NCI-H2107 (cell line): ENCODE data around the gene DR1.
"Not testable (repeated sequence)": the region's sequence is repeated elsewhere in the genome, so short reads cannot be mapped to it uniquely, and the experiment has no call there.

Source experiments
- DNase-seq: peaks from one replicate; lab custom pipeline; 2025; lab: John Stamatoyannopoulos, UW

The DR1 gene

DNA sequence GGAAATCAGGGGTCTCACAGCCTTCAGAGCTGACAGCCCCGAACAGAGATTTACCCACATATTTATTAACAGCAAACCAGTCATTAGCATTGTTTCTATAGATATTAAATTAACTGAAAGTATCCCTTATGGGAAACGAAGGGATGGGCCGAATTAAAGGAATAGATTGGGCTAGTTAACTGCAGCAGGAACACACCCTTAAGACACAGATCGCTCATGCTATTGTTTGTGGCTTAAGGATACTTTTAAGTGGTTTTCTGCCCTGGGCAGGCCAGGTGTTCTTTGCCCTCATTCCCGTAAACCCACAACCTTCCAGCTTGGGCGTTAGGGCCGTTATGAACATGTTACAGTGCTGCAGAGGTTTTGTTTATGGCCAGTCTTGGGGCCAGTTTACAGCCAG lies 40.6 kb downstream of the DR1 start:
- not testable (repeated sequence) for DNase-seq

DNA sequence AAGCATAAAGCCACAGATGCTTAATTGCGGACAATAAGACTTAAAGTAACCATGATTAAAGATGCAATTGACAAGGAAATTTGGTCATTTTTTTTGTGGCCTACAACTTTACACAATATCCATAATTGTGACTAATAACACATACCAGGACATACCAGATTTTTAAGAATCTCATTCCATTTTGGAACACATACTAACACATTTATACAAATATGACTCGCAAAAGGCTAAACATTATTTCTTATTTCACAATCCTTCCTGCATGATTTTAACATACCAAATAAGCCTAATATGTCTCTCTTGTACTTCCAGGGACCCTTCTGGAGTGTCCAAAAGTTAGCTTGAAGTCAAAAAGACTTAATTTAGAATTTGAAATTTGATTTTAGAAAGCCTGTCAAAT lies 48.8 kb downstream of the DR1 start:
- no peak for DNase-seq

DNA sequence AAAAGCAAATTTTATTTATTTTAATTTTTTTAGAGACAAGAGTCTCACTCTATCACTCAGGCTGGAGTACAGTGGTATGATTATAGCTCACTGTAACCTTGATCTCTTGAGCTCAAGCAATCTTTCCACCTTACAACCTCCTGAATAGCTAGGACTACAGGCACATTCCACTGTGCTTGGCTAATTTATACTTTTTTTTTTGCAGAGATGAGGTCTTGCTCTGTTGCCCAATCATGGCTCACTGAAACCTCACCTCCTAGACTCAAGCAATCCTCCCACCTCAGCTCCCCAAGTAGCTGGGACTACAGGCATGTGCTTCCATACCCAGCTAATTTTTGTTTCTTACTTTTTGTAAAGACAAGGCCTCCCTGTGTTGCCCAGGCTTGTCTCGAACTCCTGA lies 49.5 kb downstream of the DR1 start:
- no peak for DNase-seq

DNA sequence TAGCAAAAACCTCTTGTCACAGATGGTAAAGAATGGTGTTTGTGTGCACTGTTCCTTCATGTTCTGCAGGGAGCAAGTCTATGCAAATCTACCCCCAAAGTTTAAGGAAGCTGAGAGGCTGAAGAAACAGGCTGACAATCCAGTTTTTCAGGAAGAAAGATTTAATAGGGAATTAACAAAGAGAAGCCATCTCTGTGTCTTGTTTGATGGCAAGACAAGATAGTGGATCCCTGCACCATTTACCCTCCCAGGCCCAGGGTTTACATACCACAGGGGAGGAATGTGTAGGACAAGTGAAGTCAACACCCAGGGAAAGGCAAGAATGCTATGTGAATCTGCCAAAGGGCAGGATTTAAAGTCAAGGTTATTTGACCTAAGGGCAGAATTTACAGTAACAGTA lies 54.1 kb downstream of the DR1 start:
- DNase-seq: no peak

DNA sequence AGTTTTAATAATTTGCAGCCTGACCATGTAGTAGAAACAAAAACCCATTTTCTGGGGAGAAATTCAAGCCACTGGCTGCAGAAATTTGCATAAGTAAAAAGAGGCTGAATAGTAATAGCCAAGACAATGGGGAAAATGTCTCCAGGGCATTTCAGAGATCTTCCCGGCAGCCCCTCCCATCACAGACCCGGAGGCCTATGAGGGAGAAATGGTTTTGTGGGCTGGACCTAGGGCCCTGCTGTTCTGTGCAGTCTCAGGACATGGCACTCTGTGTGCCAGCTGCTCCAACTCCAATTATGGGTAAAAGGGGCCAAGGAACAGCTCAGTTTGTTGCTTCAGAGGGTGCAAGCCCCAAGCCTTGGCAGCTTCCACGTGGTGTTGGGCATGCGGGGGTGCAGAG lies 62.5 kb downstream of the DR1 start:
- no peak for DNase-seq

DNA sequence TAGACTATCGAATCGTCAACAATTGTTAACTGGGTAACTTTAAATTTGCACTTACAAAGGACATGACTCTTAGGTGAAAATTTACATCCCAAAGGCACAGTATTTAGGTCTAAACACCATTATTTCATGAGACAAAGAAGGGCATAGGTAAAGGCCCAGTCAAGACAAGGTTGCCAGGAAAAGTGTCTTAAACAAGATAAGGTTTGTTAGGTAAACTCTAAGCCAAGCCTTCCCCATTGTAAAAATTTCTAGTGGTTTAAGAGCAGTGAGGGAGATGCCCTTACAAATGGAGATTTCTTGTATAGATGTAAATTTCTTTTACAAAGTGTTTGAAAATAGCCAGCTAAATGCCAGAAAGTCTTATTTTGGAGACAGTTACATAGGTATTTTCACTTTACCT lies 65.3 kb downstream of the DR1 start:
- DNase-seq: no peak

DNA sequence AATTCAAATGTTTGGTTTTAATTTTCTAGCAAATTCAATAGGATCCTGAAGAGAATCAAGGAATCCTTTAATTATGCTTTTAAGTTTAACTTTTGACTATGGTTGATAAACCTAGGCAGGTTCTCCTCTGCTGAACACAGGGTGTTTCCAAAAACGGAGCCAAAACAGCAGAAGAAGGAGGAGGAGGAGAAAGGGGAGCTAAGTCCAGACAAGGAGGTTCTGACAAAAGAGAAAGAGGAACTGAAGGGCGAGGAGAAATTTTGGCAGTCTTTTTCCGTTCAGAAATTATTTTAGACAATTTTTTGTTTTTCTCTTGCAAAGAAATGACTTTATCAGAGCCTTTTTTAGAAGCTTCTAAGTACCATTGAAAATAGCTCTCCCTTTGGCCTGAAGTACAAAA lies 69.0 kb downstream of the DR1 start:
- DNase-seq: no peak

DNA sequence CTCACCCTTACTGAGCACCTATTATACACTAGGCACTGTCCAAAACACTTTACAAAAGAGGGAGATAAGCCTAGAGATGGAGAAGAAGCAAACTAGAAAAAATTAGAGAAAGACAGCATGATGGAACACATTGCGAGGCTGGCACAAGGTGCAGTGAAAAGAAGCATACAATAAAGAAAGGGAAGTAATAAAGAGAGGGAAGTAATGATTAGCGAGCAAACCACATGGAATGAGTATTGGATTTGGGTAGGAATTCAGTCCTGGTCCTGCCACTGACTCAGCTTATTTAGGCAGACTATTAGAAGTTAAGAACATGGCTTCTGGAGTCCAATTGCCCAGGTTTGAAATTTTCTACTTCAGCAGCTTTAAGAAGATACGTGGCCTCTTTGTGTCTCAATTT lies 69.6 kb downstream of the DR1 start:
- DNase-seq: no peak

DNA sequence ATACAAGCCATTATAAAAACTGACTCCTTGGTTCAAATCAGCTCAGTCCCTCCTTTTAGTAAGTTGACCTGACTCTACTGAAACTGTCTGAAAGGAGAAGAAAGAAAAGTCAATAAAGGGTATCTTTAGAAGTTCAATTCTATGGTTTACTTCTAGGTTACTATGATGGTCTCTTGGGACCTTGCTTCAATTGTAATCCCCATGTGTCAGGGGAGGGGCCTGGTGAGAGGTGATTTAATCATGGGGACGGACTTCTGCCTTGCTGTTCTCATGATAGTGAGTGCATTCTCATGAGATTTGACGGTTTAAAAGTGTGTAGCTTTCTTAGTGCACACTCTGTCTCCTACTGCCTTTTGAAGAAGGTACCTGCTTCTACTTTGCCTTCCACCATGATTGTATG lies 70.5 kb downstream of the DR1 start:
- no peak for DNase-seq
